Mesenteric fat pad (tissue), 1 donor: ENCODE data around the gene TOMM7. TPM values are rescaled to one million over a fixed set of nuclear protein-coding genes. Genes with fewer than 3 reads are reported as not detected.
"Not testable (repeated sequence)": the region's sequence is repeated elsewhere in the genome, so short reads cannot be mapped to it uniquely, and the experiment has no call there.

Experiments used
- DNase-seq: peaks from one replicate; pipeline ENCODE4 v3.0.0-alpha.2; 2020; ENCODE audit warnings: low spot score
- total RNA-seq: library from RNA; stranded (reverse); fragmentation: NEBNext Ultra II Directional; extraction: Animal tissue kit (Norgen Biotek cat#: 25700); gene quantifications from one replicate; pipeline ENCODE4 v1.2.1, GENCODE V29; 2021
- donor health status: DM: yes; HTN: yes; CAD: no.

TOMM7 gene
- total RNA-seq, 1 donor from 2014 or later = 248 TPM

DNA sequence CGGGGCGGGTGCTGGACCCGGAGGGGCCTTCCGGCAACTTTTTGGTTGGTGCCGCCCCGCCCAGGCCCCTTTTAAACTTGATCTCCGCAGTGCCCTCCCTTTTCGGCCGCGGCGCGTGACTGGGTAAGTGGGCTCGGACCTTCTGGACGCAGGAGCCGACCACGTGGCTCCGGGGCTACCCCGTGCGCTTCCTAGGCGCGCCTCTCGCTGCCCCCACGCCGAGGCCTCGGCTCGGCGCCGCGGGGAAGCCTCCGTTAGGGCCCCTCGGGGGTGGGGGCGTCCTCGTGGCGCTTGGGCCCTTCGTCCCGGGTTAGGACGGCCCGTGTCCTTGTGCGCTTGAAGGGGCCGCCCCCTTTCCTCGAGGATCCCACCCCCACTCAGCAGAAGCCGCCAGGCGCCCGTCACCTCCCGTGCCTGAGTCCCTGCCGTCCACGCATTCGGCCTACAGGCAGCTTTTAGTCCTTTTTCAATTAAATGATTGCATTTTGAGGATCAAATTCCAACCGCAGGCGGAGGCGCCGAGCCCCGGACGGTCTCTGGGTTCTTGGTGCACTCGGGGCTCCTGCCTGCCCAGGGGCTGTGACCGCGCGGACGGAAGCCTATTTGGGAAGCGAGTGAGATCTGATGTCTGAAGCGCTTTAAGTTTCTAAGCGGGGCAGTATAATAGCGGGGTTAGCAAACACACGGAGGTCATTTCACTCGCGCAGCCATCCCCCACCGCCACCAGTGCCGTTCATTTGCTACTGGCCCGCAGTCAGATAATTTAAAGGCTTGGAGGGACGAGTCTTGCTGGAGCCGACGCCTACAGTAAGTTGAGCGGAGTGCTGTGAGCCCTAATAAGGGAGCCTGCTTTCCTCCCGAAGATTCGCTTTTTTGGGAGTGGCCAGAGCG is 31.8 kb upstream of the TOMM7 start:
- DNase-seq = peak; percentile 94

DNA sequence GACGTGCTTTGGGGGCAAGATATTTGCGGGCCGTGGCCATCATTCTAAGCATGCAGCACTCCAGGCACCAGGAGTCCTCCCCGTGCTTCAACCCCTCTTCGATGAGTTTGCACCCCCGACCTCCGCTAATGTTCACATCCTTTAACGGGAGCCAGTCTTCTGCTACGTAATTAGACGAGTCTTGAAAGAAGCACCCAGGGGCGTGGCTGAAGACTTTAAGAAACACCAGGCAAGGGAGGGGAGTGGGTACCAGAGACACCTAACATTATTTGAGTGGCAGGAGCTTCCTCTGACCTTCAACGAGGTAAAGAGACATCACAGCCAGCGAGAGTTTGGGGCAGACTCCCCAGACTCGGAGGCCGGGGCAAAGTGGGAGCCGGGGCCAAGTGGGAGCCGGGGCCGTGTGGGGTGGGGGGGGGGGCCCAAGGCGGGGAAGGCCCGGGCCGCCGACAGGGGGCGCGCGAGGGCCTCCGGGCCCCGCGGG is 31.1 kb upstream of the TOMM7 start:
- no peak for DNase-seq

DNA sequence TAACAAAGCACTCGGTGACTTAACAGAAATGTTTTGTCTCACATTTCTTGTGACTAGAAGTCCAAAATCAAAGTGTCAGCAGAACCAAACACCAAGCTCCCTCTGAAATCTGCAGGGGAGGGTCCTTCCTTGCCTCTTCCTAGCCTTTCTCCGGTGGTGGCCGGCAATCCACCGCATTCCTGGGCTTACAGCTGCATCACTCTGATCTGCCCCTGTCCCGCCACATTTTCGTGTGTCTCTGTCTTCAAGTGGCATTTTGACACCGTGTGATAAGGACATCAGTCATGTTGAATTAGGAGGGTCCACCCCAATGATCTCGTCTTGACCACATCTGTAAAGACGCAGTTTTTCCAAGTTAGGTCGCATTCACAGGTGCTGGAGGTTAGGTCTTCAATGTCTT is 30.5 kb upstream of the TOMM7 start:
- DNase-seq = no peak

DNA sequence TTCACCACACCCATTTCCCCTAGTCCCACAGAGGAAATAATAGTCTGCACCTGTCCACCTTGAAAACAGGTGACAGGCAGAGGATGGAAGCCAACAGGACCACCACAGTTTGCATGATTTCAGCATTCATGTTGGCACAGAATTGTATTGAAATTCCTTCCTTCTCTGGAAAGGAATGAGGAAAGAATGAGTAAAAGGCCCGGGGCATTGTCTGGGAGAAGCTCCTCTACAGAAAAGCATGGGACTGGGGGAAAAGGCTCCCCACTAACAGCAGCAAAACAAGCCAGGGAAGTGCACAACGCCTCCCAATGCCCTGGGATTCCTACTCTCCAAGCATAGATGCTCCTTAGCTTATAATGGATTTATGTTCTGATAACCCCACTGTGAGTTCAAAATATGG is 28.5 kb upstream of the TOMM7 start:
- no peak for DNase-seq

DNA sequence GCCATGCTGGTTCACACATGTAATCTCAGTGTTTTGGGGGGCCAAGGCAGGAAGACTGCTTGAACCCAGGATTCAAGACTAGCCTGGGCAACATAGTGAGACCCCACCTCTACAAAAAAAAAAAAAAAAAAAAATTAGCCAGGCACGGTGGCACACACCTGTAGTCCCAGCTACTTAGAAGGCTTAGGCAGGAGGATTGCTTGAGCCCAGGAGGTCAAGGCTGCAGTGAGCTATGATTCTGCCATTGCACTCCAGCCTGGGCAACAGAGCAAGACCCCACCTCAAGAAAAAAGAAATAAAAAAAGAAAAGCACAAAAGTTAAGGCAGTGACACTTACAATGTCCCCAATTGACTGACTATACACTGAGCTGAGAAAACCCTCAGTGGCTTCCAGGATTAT is 27.7 kb upstream of the TOMM7 start:
- DNase-seq = not testable (repeated sequence)

DNA sequence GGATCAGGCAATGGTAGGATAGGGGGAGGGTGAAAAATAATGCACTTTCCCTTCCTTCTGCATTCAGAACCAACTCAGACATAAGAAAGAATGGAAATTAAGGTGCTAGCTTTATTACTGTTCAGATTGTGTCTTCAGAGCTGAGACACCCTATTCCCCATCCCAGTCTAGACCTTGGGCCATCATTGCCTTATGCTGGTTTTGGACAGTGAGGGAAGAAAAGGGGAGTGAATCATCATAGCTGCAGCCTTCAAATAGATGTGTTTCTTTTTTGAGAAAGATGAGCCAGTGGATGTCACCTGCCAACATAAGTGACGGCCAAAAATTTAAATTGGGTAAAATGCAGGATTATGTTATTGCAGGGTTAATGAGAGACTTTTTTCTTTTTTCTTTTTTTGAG is 27.0 kb upstream of the TOMM7 start:
- no peak for DNase-seq

DNA sequence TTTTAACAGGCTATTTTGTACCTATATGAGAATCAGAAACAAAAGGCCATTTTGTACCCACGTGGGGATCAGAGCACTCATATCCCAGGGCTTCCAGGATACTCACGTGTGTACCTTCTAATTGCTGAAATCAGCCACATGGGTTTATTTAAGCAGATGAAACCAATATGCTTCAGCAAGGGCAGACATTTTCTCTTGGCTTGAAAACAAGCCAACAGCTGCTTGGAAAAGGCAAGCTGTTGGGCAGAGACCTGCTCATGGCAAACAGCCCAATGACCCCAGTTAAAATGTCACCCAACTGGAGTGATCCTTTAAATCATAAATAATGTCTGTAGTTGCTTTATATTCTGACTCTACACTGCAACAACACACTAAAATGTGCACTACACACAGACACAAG is 26.5 kb upstream of the TOMM7 start:
- no peak for DNase-seq

DNA sequence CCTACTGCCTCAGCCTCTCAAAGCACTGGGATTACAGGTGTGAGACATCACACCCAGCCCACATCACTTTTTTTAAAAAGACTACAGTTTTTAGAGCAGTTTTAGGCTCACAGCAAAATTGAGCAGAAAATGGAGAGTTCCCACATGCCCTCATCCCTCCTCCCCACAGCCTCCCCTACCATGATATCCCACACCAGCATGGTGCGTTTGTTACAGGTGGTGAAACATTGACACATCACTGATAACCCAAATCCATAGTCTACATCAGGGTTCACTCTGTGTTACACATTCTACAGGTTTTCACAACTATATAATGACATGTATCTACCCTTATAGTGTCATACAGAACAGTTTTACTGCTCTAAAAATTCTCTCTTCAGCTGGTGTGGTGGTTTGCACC is 24.3 kb upstream of the TOMM7 start:
- DNase-seq = no peak

DNA sequence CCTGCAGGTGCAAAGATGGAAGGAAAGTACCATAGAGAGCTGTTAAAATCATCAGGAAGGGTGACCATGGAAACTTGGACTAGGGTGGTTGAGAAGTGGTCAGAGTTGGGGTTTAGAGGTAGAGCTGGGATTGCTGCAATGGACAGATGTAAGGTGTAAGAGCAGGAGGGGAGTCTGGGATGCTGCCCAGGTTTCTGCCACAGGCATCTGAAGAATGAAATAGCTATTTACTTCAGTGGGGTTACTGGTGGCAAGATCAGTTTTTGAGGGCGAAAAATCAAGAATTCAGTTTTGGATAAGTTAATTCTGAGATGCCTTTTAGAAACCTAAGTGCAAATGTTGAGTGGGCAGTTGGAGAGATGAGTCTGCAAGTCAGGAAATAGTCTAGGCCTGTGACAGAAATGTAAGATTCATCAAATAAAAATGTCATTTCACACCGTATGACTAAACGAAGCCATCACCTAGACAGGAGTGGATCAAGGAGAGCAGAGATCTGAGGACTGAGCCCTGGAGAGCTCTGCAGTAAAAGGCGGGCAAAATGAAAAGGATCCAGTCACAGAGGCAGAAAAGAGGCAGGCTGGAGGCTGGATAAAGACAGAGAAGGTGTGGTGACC is 22.7 kb upstream of the TOMM7 start:
- no peak for DNase-seq

DNA sequence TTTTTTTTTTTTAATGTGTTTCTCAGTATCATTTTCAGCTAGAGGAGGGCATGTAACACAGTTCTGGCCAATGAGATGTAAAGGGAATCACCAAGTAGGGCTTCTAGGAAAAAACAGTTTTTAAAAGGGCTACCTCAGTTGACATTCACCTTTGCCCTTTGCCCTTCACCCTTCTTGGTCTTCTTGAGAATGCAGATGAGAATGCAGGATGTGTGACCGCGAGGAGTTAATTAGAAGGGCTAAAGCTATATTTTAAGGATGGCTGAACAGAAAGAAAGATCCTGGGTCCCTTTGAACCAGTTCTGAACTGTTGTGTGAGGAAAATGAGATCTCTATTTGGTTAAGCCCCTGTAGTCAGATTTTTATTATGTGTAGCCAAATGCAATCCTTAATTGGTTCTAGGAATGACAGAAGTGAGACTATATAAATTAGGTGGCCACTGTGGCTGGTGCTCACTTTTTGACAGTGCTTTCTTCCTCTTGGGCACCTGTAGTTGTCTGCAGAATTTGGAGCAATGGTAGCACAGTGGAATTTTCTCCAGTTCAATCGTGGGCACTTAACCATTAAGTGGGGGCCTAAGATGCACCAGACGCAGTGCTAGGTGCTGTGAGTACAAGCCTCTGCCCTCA is 21.1 kb upstream of the TOMM7 start:
- no peak for DNase-seq

DNA sequence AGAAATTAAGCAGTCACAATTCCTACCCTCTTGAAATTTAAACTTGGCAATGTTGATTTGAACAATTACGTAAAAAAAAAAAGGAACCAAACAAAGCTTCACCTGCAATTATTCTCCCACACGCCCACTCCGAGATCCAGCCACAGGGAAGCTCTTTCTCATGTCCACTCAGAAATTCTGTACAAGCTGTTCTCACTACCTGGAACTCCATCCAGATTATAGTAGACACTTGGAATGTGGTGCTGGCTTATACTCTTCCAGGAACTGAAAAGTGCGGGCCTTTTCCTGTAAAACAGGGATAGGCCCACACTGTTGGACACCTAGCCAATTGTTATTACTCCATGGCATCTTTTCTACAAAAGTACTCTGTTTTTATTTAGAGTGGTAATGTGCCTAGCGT is 20.3 kb upstream of the TOMM7 start:
- DNase-seq = no peak

DNA sequence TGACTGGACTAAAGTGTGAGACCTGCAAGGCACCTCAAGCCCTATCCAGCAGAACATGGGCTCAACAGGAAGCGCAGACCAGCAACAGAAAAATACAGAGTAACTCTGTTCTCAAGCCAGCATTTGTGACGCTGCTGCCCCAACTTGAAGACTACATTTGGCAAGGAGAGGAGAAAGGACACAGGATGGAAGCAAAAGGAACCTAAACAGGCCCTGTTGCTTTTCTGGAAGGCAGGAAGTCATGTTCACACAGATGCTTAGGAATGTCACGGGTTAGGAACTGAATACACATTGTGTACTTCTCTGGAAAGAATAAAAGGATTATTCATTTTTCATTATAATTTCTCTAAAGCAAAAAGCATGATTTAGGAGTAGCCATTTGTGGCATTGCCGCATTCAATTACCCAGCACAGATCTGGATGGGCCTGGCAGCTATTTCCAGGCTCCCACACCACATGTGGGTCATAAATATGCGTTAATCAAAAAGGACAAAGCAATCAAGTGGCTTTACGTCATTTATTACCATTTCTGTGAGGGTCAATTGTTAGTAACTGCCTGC is 19.8 kb upstream of the TOMM7 start:
- DNase-seq = no peak

DNA sequence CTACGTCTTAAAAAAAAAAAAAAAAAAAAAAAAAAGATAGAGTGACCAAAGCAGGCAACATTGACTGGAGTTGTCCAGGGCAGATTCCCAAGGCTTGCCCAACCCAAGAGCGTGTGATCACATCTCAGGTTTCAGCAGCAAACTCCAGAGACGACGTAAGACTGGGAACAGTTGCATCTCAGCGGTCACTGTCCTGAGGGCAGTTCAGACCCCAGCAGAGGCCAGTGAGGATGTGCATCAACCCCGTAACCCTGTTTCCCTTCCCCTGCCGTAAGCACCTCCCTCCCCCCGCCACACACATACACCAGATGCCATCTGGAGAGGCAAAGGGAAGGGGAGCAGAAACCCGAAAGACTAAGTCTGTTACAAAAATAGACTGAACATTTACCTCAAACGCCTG is 19.3 kb upstream of the TOMM7 start:
- DNase-seq = no peak

DNA sequence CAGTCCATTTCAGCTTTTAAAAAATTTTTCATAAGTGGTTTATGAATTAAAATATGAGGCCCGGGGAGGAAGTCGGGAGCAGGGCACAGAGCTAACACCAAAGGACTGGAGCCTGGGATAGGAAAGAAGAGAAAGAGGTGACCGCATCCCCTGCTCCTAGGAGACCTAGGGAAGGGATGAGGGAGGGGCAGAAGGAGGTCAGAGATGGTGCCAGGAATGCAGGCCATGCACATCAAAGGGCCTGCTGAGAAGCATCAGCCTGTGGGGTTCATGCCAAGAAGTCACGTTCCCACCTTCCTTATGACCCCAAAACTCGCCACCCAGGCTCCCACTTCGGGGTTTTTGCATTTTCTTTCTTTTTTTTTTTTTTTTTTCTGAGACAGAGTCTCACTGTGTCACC is 14.7 kb upstream of the TOMM7 start:
- DNase-seq = no peak

DNA sequence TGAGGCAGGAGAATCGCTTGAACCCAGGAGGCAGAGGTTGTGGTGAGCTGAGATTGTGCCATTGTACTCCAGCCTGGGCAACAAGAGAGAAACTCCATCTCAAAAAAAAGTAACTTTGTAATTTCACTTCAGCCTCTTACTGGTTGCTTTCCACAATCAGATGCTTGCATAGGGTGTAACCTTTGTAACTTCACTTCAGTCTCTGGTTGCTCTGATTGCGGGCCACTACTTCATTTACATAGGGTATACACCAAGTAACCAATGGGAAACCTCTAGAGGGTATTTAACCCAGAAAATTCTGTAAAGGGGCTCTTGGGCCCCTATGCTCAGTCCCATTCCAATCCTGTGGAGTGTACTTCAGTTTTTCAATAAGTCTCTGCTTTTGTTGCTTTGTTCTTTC is 13.9 kb upstream of the TOMM7 start:
- not testable (repeated sequence) for DNase-seq

DNA sequence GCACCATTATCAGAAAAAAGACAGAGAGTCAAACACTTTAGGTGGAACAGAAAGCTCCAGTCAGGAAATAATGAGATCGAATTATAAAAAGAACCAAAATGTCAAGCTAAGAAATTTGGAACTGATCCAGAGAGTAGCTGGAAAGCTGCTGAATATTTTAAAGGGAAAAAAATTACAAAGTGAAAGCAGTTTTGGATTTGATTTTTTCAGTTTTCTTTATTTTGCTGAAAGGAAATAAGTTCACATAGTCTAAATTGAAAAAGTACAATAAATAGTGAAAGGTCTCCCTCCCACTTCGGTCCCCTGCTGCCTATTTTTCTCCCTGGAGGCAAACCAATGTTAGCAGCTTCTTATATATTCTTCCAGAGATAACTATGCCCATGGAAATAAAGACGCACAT is 11.3 kb upstream of the TOMM7 start:
- DNase-seq = no peak

DNA sequence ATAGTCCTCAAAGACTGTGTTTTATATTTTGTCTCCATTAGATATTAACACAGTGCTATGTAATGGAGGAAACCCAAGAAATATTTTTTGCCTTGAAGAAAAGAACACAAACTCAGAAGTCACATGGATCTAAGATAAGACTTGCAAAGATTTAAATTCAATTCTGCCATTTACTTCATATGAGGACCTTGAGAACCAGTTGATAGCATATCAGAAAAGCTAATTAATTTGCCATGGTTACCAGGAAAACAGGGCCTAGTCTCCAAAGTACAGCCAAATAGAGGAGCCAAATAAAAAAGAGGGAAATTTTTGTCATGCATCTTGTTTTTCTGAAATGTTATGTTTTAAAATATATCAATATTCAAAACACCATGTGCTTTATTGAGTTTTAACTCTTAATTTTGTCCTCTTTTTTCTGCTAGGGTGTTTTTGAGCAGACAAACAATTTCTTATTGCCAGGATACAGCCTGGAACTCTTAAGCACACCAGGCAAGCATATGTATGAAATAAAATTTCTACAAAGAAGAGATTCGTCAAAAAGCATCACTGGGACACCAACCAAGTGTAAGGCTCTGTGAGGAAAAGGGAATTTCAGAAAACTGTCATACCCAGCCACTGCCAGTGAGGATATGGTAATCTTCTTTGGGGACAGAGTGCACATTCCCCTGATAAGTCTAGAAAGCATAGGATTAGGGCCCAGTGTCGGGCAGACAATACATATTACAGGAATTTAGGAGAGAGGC is 10.6 kb upstream of the TOMM7 start:
- DNase-seq = no peak

DNA sequence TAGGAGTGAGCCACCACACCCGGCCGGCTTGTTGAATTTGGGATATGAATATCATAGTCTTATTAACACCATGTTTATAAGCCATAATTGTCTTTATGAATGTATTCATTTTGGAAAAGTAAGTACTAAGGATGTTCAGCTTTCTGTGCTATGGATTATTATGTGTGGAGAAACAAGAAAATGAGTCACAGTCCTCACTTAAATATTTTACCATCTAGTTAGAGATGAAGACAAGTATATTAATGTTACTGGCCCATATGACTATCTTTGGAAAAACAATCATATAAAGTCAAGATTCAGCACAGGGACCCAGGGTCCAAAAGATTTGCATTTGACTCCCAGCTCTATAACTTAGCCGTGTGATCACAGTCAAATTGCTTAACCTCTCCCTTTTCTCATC is 9.8 kb upstream of the TOMM7 start:
- no peak for DNase-seq

DNA sequence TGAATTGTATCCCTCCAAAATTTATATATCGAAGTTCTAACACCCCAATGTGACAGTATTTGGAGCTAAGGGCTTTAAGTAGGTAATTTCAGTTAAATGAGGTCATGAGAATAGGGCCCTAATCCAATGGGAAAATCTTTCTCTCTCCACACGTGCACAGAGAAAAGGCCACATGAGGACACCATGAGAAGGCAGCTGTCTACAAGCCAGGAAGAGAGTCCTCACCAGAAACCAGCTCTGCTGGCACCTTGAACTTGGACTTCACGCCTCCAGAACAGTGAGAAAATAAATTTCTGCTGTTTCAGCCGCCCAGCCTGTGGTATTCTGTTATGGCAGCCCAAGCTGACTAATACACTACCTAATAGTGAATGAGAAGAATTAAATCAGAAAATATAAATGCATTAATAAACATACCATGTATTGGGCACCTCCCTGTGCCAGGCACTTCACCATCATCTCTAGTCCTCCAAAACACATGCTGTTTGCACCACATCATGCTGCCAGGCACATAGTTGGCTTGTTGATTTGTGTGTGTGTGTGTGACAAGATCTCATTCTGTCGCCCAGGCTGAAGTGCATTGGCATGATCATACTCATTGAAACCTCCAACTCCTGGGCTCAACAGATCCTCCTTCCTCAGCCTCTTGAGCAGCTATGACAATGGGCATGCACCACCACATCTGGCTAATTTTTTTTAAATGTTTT is 9.1 kb upstream of the TOMM7 start:
- no peak for DNase-seq

DNA sequence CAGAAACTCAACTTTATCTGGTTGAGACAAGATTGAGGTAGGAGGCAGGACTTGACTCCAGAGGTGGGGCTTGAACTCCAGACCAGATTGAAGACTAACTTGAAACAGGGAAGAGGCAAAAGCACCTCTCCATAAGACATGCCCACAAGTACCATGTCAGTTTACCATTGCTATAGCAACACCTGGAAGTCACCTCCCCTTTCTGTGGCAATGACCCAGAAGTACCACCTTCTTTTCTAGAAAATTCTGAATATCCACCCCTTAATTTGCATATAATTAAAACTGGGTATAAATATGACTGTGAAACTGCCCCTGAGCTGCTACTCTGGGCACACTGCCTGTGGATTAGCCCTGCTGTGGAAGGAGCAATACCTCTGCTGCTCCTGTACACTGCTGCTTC is 4.9 kb upstream of the TOMM7 start:
- no peak for DNase-seq

DNA sequence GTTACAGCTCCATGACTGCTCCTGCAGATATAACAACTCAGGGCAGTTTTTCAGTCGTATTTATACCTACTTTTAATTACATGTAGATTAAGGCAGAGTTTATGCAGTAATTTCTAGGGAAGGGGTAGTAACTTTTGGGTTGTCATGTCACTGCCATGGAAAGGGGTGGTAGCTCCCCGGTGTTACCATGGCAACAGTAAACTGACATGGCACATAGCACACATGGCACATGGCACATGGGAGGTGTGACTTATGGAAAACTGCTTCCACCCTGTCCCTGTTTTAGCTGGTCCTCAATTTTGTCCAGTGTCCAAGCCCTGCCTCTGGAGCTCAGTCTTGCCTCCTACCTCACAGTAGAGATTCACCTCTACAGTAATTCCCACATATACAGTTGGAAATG is 3.9 kb upstream of the TOMM7 start:
- DNase-seq = no peak
